Measurements from ENCODE around the gene SGO1. TPM values are rescaled to one million over a fixed set of nuclear protein-coding genes. Genes with fewer than 3 reads are reported as not detected.

SGO1 gene
- total RNA-seq, 1 donor from 2014 or later = not detected

DNA sequence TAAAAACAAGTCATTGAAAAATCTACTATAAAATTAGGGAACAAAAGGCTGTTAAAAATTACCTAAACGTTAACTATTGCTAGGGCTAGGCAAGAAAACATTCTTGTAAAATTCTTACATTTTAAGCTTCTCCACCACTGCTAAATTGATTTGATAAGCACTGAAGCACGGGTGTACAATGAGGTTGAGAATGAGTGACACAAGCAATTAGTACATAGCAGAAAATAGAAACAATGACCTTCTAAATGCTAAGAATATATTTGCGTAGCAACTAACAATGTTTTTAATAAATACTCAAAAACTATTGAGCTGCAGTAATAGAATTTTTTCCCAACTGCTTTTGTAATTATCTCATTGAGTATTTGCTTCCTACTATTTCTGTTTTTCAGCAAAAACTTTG, 4.7 kb downstream of the SGO1 start:
- Histone ChIP-seq H3K27ac (no peak overlapping the region), H3K4me3 (no peak overlapping the region), H3K27me3 (no peaks in the 10 kb centered on the region), H3K9me3 (no peaks in the 10 kb centered on the region), H3K36me3 (no peaks in the 10 kb centered on the region), H3K4me1 (peaks cover 5% of the 10 kb centered on the region)
- DNase-seq (no peak), ATAC-seq (no peak)
- intact Hi-C loops (cut with DNase I) = no loop called here
- TF ChIP-seq CTCF (IDR thresholded peaks at IDR 0.05) = no peak

DNA sequence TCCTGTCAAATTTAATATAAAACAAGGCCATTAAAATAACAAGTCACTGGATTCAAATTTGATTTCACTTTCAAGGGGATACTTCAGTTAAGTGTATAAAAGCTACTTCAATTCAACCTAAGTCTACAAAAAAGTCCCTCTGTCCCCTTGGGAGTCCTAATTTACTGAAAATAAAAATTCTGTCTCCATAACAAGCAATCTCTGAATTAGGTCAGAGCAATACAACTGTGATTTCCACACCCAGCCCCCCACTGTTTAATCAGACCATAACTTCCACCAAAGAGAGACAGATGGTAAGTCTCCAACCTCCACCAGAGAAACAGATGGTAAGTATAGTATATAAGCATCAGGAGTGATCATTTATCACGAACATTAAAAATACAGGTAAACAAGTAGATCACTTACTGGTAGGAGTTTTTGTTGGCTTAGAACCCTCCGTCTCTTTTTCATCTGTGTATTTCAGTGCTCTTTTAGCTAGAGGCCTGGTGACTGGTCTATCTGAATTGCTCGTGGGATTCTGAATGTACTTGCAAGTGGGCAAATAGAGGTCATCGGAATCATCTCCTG, 12.1 kb downstream of the SGO1 start:
- H3K36me3 ChIP-seq = no peaks in the 10 kb centered on the region
- DNase-seq (no peak), ATAC-seq (no peak)
- no peak overlapping the region for H3K27ac ChIP-seq
- H3K9me3 ChIP-seq = no peaks in the 10 kb centered on the region
- no peaks in the 10 kb centered on the region for H3K27me3 ChIP-seq
- no peak for TF ChIP-seq CTCF (IDR thresholded peaks at IDR 0.05)
- no peak overlapping the region for H3K4me3 ChIP-seq
- intact Hi-C loops (cut with DNase I) = no loop called here
- H3K4me1 ChIP-seq = no peaks in the 10 kb centered on the region

- ATAC-seq = no peak
- intact Hi-C loops (cut with DNase I) = no loop called here
Measured at GRCh38 chr3:20161714-20162113, 24.3 kb downstream of the SGO1 start.

GRCh38 chr3:20160230-20160629, 25.8 kb downstream of the SGO1 start:
- no peak for TF ChIP-seq CTCF (IDR thresholded peaks at IDR 0.05)
- Histone ChIP-seq H3K4me3 (no peak overlapping the region), H3K27ac (no peak overlapping the region), H3K36me3 (no peaks in the 10 kb centered on the region), H3K4me1 (peaks cover 11% of the 10 kb centered on the region), H3K27me3 (no peaks in the 10 kb centered on the region), H3K9me3 (no peaks in the 10 kb centered on the region)
- intact Hi-C loops (cut with DNase I) = no loop called here
- ATAC-seq (no peak), DNase-seq (no peak)

More at GRCh38 chr3:20161714-20162113, 24.3 kb downstream of the SGO1 start:
- Histone ChIP-seq H3K4me1 (peaks cover 11% of the 10 kb centered on the region), H3K27me3 (no peaks in the 10 kb centered on the region), H3K4me3 (no peak overlapping the region), H3K9me3 (no peaks in the 10 kb centered on the region), H3K36me3 (no peaks in the 10 kb centered on the region), H3K27ac (no peak overlapping the region)
- no peak for TF ChIP-seq CTCF (IDR thresholded peaks at IDR 0.05)
- DNase-seq = no peak

- ATAC-seq (no peak), DNase-seq (no peak)
- Histone ChIP-seq H3K36me3 (peaks cover 25% of the 10 kb centered on the region), H3K27ac (no peak overlapping the region), H3K4me1 (no peaks in the 10 kb centered on the region), H3K4me3 (no peak overlapping the region), H3K27me3 (no peaks in the 10 kb centered on the region), H3K9me3 (no peaks in the 10 kb centered on the region)
- TF ChIP-seq CTCF (IDR thresholded peaks at IDR 0.05) = no peak
- intact Hi-C loops (cut with DNase I) = no loop called here
Measured at GRCh38 chr3:20154928-20155327, 31.1 kb downstream of the SGO1 start.

GRCh38 chr3:20154078-20154477, 31.9 kb downstream of the SGO1 start:
- H3K4me3 ChIP-seq = no peak overlapping the region
- peaks cover 28% of the 10 kb centered on the region for H3K36me3 ChIP-seq
- DNase-seq (no peak), ATAC-seq (no peak)
- no peaks in the 10 kb centered on the region for H3K4me1 ChIP-seq
- H3K9me3 ChIP-seq = no peaks in the 10 kb centered on the region
- no peak overlapping the region for H3K27ac ChIP-seq
- intact Hi-C loops (cut with DNase I) = no loop called here
- no peak for TF ChIP-seq CTCF (IDR thresholded peaks at IDR 0.05)
- H3K27me3 ChIP-seq = no peaks in the 10 kb centered on the region
